CMK (cell line): ENCODE data around the gene RFTN1.
A peak's percentile ranks its signal among the peaks of the same experiment; 100 is the strongest.

Source experiments
- DNase-seq: peaks from one replicate; pipeline ENCODE4 v3.0.0-alpha.2; 2010; ENCODE audit warnings: low read depth

Gene RFTN1

GRCh38 chr3:16513141-16514020 is at the start of gene RFTN1:
Gene RFTN1, minus strand, starts transcription at chr3:16513699. Its CDS starts 19,830 bp downstream, at chr3:16493869.
- DNase-seq = no peak

- DNase-seq = no peak
Measured at GRCh38 chr3:16559653-16560365, 46.3 kb upstream of the RFTN1 start.

- DNase-seq = no peak
Measured at GRCh38 chr3:16554126-16554525, 40.6 kb upstream of the RFTN1 start.

GRCh38 chr3:16552757-16553156 is 39.3 kb upstream of the RFTN1 start:
- no peak for DNase-seq

- DNase-seq = no peak
Measured at GRCh38 chr3:16551342-16551976, 38.0 kb upstream of the RFTN1 start.

- peak; percentile 81 for DNase-seq
Measured at GRCh38 chr3:16550676-16551341, 37.3 kb upstream of the RFTN1 start.

- no peak for DNase-seq
Measured at GRCh38 chr3:16550305-16550675, 36.8 kb upstream of the RFTN1 start.

- no peak for DNase-seq
Measured at GRCh38 chr3:16548721-16549120, 35.2 kb upstream of the RFTN1 start.

- DNase-seq = no peak
Measured at GRCh38 chr3:16547561-16548357, 34.3 kb upstream of the RFTN1 start.

GRCh38 chr3:16546186-16547010 is 32.9 kb upstream of the RFTN1 start:
- peak; percentile 60 for DNase-seq

- DNase-seq = no peak
Measured at GRCh38 chr3:16545413-16546185, 32.1 kb upstream of the RFTN1 start.

- DNase-seq = no peak
Measured at GRCh38 chr3:16543242-16543864, 29.9 kb upstream of the RFTN1 start.

GRCh38 chr3:16538507-16538906 is 25.0 kb upstream of the RFTN1 start:
- DNase-seq = no peak

GRCh38 chr3:16536996-16537395 is 23.5 kb upstream of the RFTN1 start:
- DNase-seq = no peak

- DNase-seq = no peak
Measured at GRCh38 chr3:16536344-16536663, 22.8 kb upstream of the RFTN1 start.

GRCh38 chr3:16534640-16535262 is 21.3 kb upstream of the RFTN1 start:
- DNase-seq = no peak

GRCh38 chr3:16533928-16534574 is 20.6 kb upstream of the RFTN1 start:
- DNase-seq = no peak

GRCh38 chr3:16529264-16529663 is 15.8 kb upstream of the RFTN1 start:
- no peak for DNase-seq
